Bone marrow (tissue), 2 donors: ENCODE measurements around the gene CLSTN1.

Experiments used
- DNase-seq, 2 donors: peaks; one replicate each; lab custom pipeline; 2025; lab: John Stamatoyannopoulos, UW

CLSTN1 gene

DNA sequence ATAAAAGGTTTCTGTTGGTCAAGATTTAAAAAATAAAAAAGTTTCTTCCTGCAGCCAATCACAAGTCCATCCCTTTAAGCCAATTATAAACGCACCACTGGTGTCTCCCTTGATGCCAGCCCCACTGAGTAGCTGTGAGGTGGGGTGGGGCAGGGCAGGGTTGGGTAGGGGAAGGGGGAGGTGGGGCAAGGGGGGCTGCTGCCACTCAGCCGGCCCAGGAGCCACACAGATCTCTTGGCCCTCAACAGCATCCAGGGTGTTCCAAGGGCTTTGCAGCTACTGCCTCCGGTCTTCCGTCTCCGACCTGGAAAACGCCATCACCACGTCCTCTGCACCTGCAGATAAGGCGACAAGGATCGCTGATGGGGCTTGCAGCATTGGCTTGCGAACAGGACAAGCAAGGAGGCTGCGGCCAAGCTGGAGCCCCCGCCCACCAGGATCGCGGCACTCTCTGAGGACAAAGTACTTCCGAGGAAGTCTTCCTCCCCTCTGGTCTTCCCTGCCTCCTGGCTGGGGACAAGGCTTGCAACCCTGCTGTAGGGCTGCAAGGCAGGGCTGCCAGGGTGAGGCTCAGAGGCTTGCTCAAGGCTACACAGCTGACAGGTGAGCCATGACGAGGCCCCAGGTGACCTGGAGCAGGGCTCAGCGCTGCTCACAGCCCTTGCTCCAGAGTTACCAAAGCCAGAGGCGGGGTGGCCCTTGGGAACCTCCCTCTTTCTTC lies 26.8 kb upstream of the CLSTN1 start:
- no peak for DNase-seq

GRCh38 chr1:9849691-9850441 lies 26.1 kb upstream of the CLSTN1 start:
- DNase-seq: peak in 1 of 2 donors; percentile 64

- no peak for DNase-seq
These were observed 24.3 kb upstream of the CLSTN1 start for GRCh38 chr1:9848022-9848421.

DNA sequence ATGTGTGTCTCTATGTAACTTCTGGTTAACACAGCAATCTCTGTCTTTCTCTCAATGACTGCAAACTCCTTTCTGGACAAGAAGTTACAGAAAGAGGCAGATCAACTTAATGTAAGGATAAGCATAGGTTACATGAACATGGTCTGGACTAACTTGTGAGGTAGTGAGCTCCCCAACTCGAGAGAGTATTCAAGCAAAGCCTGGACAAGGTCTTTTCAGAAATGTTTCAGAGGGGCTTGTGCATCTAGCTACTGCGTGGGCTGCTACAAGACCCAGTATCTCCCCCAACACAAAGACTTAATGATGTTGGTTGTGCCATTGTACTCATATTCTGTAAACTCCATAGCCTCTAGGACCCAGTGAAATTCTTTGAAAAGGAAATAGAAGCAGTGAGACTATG lies 23.5 kb upstream of the CLSTN1 start:
- DNase-seq: no peak

DNA sequence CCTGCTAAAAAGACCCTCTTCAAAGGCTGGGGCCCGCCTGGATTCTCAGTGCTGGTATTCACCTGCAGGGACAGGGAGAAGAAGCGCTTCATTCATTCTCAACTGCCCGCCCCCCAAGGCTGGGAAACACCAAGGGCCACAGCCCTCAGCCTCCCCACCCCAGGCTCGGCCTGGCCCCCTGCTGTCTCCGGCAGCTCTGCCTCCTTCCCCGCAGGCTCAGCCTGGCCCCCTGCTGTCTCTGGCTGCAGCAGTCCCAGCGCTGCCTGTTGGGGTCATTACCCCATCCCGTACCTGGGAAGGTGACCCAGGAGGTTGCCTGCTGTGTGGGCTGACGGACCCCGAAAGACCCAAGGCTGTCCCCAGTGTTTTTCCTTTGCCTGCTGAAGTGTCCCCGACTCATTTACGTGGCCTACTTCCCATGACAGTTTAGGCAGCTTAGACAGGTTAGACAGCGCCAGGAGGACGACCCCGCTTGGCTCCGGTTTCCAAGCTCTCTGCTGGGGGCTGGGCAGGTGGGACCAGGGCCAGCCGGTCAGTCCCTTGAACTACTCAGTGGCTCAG lies 22.9 kb upstream of the CLSTN1 start:
- no peak for DNase-seq

GRCh38 chr1:9845914-9846313 lies 22.1 kb upstream of the CLSTN1 start:
- no peak for DNase-seq

DNA sequence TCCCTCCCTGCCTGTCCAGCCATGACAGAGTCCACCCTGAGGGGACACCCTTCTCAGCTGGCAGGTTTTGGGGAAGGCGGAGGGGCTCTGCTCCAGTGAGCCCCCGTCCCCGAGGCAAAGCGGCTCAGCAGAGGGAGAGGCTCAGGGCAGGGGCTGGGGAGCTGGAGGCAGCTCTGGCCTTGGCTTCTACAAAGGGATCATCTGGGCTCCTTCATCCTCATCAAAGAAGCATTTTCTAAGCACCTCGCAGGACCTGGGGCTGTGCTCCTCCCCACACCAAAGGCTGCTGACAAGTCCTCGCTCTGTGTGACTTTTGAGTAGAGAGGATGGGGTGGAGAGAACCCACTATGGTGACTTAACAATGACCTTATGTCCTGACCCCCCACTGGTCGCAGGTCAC lies 21.0 kb upstream of the CLSTN1 start:
- DNase-seq: no peak

- DNase-seq: no peak
These were observed 20.3 kb upstream of the CLSTN1 start for GRCh38 chr1:9844106-9844505.

GRCh38 chr1:9843576-9843945 lies 19.8 kb upstream of the CLSTN1 start:
- no peak for DNase-seq

DNA sequence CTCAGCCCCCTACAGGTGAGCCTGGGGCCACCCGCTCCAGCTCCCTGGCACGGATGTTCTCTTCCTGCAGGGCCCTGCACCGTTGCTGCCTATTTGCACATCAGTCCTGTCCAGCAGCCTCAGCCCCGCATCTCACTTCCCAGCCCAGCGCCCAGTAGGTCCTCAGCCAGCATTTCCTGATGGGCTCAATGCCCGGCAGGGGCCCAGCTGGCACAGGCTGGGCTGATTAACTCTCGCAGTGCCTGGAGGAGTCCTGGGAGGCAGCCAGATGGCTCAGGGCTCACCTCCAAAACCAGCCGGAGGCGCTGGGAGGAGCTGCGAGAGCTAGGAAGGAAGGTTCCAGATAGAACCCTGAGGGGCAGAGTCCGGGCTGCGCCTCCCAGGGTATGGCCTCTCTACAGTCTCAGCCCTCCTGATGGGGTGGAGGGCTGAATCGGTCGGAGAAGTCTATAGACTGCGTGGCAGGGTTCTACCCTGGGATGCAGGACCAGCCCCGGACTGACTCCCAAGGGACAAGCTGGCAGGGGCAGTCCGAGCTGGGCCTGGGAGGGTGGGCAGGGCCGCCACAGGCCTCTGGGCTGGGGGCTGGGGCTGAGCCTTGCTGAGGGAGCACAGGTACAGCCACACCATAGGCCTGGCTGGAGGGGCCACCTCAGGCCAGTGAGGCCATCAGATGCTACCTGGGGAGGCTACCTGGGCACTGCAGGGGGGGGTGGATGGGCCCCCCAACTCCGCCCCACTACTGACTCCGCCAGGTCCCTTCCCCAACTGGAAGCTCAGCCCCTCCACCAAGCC lies 19.2 kb upstream of the CLSTN1 start:
- no peak for DNase-seq

- DNase-seq: no peak
These were observed 18.4 kb upstream of the CLSTN1 start for GRCh38 chr1:9842073-9842711.

DNA sequence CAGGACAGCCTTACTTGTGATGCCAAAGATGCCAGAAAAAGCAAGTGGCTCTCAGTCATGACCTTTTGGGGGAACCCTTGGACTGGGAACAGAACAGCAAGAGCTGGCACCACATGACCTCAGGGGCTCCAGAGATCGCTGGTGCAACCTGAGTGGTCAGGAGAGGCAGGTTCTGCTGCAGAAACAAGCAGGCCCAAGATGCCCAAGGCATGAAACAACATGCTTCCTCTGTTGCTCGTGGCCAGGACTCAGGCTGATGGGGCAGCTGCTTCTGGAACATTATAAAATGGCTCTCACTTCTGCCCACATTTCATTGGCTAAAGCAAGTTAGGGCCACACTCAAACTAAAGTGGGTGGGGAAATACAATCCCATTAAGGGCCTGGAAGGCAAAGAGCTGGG lies 17.7 kb upstream of the CLSTN1 start:
- no peak for DNase-seq

DNA sequence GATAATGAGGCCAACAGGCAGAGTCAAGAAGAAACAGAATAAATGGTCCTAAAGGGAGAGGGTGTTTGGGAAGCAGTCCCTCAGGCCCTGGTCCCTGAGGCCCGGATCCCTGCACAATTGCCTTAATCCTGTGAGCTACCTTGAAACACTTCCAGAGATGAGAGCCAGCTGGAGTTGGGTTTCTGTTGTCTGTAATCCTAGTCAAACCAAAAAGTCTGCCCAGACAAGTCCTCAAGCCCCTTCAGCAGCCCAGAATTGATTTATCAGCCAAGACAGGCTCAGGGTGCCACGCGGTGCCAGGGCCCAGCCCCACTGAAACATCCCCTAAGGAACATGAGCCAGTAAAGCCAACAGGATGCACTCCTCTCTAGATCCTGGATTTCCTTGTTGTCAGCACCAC lies 16.4 kb upstream of the CLSTN1 start:
- no peak for DNase-seq

- no peak for DNase-seq
These were observed 15.2 kb upstream of the CLSTN1 start for GRCh38 chr1:9838946-9839345.

- DNase-seq: no peak
These were observed 12.8 kb upstream of the CLSTN1 start for GRCh38 chr1:9836632-9836960.

- DNase-seq: no peak
These were observed 12.2 kb upstream of the CLSTN1 start for GRCh38 chr1:9835758-9836631.

DNA sequence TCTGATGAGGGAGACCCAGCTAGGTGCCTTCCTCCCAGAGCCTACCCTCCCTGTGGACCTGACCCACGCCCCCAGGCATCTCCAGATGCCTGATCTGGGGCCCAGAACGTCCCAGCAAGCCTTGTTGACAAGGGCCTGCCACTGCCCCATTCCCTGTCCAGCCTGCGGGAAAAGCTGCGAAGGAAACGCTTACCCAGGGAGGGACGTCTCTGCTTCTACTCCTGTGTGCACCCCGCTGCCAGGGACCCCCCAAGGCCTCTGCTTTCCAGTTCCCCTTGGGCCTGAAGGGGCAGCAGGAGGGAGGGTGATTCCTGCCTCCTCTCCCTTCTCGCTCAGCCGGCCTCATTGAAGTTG lies 11.6 kb upstream of the CLSTN1 start:
- no peak for DNase-seq

DNA sequence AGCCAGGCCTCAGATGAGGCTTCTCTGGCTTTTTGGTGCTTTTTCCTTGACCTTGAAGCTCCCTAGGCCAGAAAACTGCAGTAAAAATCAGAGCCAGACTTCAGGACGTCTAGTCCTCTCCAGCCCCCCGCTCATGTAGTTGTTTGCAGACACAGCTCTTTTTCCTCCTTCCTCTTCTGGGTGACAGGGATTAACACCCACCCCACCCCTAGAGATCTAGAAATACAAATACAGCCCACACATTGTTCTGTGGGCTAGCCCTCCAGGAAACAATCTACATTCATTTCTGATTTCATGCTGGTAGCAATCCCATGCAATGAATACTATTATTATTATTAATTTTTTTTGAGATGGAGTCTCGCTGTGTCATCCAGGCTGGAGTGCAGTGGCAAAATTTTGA lies 9.9 kb upstream of the CLSTN1 start:
- DNase-seq: no peak

- DNase-seq: no peak
These were observed 3.9 kb upstream of the CLSTN1 start for GRCh38 chr1:9827558-9828185.

GRCh38 chr1:9826616-9827015 lies 2.9 kb upstream of the CLSTN1 start:
- no peak for DNase-seq

DNA sequence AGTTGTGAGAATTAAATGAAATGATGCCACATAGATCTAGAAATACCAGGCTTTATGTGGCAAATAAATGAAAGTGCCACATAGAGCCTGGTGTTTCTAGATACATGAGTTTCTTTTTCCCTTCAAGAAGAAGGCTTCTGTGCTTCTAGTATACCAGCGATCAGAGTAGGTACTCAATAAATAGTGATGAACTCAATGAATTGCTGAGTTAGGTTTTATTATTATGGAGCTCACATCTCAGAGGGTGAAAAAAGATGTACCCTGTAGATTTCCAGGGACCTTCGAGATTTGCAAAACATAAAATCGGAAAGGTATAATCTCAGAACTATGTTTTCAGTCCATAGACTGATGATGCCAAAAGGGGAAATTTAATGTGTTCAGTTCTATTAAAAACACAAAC lies 2.3 kb upstream of the CLSTN1 start:
- no peak for DNase-seq
